KG1 (cell line): ENCODE data around the gene LACTB.
"Not testable (repeated sequence)": the region's sequence is repeated elsewhere in the genome, so short reads cannot be mapped to it uniquely, and the experiment has no call there.

Source experiments
- DNase-seq: peaks from one replicate; lab custom pipeline; 2025; lab: John Stamatoyannopoulos, UW

LACTB gene

GRCh38 chr15:63090472-63090871 is 31.2 kb upstream of the LACTB start:
- DNase-seq, result no peak

GRCh38 chr15:63090887-63091286 is 30.8 kb upstream of the LACTB start:
- DNase-seq, result no peak

GRCh38 chr15:63091679-63092446 is 29.8 kb upstream of the LACTB start:
- DNase-seq, result no peak

- DNase-seq, result peak; percentile 42
These were observed 28.0 kb upstream of the LACTB start for GRCh38 chr15:63093486-63094205.

- no peak for DNase-seq
These were observed 27.1 kb upstream of the LACTB start for GRCh38 chr15:63094495-63094931.

GRCh38 chr15:63096178-63096577 is 25.5 kb upstream of the LACTB start:
- DNase-seq, result no peak

- DNase-seq, result not testable (repeated sequence)
These were observed 22.8 kb upstream of the LACTB start for GRCh38 chr15:63098901-63099300.

GRCh38 chr15:63099581-63099980 is 22.1 kb upstream of the LACTB start:
- DNase-seq, result not testable (repeated sequence)

GRCh38 chr15:63103416-63103815 is 18.2 kb upstream of the LACTB start:
- DNase-seq, result no peak

GRCh38 chr15:63104727-63105126 is 16.9 kb upstream of the LACTB start:
- no peak for DNase-seq

- DNase-seq, result not testable (repeated sequence)
These were observed 16.3 kb upstream of the LACTB start for GRCh38 chr15:63105354-63105753.

GRCh38 chr15:63107895-63108546 is 13.6 kb upstream of the LACTB start:
- DNase-seq, result no peak

- no peak for DNase-seq
These were observed 12.2 kb upstream of the LACTB start for GRCh38 chr15:63109498-63109897.

- no peak for DNase-seq
These were observed 11.7 kb upstream of the LACTB start for GRCh38 chr15:63109920-63110319.

GRCh38 chr15:63110428-63111026 is 11.1 kb upstream of the LACTB start:
- no peak for DNase-seq

GRCh38 chr15:63111481-63111880 is 10.2 kb upstream of the LACTB start:
- no peak for DNase-seq

- no peak for DNase-seq
These were observed 8.8 kb upstream of the LACTB start for GRCh38 chr15:63112871-63113270.

- no peak for DNase-seq
These were observed 7.2 kb upstream of the LACTB start for GRCh38 chr15:63114465-63114864.

GRCh38 chr15:63118854-63119253 is 2.8 kb upstream of the LACTB start:
- DNase-seq, result no peak

GRCh38 chr15:63122002-63122875 is 578 bp downstream of the LACTB start:
- DNase-seq, result no peak

GRCh38 chr15:63124506-63124905 is 2.8 kb downstream of the LACTB start:
- DNase-seq, result no peak
